GM18526 (cell line): ENCODE results near the gene JRKL.

Source experiments
- POLR2A ChIP-seq: IDR thresholded peaks from 3 replicates; pipeline ENCODE4 v1.6.1; 2011; ENCODE audit not compliant: insufficient read length; ENCODE audit errors: extremely low read depth

Gene JRKL

DNA sequence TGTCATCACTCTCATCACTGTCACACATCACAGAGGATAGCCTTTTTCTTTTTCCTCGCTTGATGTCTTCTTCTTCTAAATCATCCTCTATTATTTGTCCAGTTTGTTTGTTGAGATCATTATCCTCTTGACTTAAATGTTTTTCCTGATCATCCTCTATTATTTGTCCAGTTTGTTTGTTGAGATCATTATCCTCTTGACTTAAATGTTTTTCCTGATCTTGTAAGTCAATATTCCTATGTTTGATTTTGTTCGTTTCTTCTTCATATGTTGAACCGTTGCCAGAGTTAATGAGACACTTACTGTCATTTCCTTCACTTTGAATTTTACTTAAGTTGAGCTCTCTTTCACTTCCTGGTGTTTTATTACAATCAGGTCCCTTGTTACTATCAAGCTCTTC is 5.7 kb upstream of the JRKL start:
- no peak for TF ChIP-seq POLR2A

DNA sequence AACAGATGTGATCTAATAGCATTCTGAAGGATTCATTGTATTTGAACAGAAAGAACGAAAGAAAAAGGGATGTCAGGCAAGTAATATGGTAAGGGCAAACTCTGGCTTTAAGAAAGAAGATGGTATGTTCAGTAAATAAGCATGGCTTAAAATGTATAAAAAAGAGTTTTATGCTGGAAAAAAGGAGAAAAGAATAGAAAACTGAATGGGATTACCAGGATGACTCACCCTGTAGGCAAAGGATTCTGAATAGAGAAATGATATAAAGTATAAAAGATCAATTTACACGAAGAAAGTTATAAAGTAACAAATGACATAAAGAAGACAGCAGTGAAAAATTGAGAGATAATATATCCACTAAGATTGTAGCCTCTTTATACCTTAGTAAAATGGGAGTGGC is 4.6 kb upstream of the JRKL start:
- TF ChIP-seq POLR2A = no peak

DNA sequence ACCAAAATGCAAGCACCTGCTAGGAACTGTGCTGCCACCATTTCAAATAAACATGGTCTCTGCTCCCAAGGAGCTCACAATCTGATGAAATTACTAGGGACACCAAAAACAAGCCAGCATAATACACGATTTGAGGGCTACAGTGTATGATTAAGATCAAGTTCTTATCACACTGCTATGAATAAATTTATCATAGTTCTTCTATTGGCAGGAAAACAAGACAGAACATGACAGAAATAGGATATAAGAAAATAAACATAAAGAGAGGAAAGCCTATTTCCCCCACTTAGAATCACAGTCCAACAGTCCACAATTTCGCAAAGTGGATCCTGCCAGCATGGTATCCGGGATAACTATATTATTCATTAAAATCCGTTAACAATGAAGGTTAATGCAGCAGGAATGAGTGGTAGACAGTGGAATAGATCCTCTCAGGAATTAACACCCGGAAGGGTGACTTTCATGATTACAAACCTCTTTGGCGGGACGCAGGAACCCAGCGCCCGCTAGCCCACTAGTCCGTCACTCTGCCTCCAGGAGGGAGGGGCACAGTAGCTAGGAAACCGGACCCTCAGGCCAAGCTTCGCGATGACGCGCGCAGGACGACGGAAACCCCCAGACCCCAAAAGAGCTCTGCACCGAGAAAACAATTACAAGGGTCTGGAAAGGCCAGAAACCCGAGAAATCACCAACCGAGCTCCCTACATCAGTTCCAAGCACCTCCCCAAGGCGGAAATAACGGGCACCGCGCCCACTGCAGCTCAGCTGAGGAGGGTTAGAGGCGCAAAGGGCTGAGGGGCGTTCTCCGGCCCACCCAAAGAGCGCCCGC is 708 bp upstream of the JRKL start:
- TF ChIP-seq POLR2A = no peak

DNA sequence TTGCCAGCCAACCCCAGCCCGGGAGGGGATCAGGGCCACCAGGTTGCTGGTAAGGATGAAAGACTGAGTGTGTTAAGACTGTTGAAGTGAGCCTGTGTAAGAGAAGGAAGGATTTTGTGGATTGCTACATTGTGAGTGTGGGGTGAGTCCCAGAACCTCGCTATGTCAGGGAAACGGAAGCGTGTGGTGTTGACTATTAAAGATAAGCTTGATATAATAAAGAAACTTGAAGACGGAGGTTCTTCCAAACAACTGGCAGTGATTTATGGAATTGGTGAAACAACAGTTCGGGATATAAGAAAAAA is 627 bp downstream of the JRKL start:
- TF ChIP-seq POLR2A = no peak

DNA sequence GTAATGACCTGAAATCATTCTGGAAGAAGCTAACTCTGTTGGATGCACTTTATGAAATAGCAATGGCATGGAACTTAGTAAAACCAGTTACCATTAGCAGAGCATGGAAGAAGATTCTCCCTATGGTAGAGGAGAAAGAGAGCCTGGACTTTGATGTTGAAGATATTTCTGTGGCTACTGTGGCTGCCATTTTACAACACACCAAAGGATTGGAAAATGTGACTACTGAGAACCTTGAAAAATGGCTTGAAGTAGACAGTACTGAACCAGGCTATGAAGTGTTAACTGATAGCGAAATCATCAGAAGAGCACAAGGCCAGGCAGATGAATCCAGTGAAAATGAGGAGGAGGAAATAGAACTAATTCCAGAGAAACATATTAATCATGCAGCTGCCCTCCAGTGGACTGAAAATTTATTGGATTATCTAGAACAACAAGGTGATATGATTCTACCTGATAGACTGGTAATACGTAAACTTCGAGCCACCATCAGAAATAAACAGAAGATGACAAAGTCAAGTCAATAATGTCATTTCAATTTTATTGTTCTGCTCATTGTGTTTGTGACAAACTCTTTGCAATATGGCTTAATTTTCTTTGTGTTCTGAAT is 2.0 kb downstream of the JRKL start:
- TF ChIP-seq POLR2A = no peak

DNA sequence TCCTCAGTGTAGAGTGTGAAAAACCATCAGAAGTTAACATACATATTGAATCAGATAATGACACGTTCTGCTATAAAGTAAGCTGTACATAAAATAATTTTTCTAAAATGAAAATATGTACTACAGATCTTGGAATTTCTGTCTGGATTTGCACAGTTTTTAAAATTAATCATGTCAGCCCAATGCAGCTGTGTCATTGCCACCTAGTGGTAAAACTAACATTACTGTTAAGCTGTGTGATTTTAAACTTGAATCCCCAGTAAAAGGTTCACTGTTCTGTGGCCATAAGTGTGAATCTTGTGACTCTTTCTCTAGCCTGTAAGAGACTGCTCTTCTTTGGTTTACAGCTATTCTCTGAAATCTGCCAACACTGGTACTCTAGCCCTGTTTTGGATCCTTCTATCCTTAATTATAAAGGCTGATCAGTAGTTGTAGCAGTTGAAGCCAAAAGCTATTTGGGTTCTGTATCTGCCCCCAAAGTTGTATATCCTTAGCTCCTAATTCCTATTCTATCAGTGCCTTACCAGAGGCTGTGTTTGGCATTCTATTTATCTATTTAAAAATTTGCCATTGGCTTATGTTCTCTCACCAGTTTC is 4.0 kb downstream of the JRKL start:
- TF ChIP-seq POLR2A = no peak

DNA sequence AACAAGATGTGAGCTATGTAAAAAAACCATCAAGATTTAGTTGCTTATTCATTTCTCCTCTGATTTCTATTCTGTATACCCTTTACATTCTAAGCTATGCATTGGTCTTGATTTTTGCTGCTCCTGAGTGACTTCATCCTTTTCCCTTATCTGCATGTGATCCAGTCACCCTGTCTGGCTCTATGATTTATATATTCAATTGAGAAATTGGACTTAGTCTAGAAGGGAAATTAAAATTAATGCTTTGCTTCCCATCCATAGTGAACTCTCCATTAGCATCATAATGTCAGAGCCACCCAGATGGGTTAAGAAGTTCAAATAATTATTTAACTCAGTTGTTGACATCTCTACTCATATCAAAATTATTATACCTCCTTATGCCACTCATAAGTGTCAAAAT is 5.0 kb downstream of the JRKL start:
- no peak for TF ChIP-seq POLR2A

DNA sequence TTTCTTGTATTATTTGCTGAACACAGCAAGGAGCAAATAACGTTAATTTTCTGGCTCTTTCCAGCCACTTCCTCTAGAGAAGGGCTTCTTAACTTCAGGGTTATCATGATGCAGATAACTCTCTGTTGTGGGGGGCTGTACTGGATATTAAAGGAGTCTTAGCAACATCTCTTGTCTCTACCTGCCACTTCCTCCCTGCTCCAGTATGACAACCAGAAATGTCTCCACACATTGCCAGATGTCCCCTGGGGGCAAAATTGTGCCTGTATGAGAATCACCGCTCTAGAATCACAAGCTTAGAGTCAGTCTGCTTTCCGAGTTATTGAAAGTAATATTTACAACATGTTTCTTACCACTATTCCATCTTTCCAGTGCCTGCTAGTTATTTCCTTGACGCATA is 6.8 kb downstream of the JRKL start:
- TF ChIP-seq POLR2A = no peak

DNA sequence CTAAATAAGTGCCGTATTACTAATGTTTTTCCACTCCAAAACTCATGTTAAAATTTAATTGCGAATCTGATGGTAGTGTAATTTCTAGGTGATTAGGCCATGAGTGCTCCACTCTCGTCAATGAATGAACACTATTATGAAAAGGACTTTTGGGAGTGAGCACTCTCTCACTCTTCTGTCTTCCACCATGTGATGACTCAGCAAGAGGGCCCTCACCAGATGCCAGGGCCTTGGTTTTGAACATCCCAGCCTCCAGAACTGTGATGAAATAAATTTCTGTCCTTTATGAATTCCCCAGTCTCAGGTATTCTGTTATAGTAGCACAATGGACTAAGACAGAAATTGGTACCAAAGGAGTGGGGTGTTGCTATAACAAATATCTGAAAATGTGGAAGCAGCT is 8.1 kb downstream of the JRKL start:
- TF ChIP-seq POLR2A = no peak

DNA sequence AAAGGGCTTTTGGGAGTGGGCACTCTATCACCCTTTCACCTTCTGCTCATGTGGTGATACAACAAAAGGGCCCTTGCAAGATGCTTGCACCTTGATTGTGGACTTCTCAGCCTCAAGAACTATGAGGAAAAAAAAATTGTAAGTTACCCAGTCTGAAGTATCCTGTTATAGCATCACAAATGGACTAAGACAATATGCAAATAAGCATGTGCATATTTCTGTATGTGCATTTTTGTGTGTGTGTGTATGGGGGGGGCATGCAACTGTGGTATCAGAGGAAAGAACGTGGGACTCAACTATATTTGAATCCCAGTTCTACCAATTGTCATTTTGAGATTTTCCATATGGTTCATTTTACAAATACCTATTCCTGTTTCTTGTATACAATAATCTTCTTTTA is 10.9 kb downstream of the JRKL start:
- no peak for TF ChIP-seq POLR2A

DNA sequence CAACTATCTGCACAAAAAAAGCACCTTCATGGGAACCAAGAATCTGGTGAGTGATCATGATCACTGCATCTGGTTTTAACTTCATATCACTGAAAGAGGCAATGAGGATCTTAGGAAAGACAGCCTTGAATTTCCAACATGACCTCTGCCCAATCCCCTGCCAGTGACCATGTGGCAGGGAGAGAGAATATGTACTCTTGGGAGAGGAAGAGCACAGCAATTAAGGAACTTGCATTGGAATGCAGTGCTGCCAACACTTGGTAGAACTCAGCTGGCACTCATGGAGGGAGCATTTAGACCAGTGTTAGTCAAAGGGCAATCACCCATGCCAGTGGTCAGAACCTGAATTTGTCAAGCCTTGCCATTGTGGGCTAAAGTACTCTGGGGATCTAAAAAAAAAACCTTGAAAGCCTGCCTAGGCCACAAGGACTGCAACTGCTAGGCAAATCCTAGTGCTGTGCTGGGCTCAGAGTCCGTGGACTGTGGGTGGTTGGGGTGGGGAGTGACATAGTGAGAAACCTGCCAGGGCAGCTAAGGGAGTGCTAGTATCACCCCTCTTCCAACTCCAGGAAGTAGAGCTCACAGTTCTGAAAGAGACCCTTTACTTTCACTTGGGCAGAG is 23.1 kb downstream of the JRKL start:
- no peak for TF ChIP-seq POLR2A

DNA sequence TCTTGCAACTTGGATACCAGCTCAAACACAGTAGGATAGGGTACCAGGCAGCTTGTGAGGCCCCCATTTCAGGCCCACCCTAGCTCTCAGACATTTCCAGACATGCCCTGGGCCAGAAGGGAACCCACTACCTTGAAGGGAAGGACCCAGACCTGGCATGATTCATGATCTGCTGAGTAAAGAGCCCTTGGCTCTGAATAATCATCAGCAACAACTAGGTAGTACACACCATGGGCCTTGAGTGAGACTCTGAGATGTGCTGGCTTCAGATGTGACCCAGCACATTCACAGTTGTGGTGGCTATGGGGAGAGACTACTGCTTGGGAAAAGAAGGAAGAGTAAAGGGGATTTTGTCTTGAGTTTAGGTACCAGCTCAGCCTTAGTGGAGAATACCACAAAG is 23.6 kb downstream of the JRKL start:
- TF ChIP-seq POLR2A = no peak

DNA sequence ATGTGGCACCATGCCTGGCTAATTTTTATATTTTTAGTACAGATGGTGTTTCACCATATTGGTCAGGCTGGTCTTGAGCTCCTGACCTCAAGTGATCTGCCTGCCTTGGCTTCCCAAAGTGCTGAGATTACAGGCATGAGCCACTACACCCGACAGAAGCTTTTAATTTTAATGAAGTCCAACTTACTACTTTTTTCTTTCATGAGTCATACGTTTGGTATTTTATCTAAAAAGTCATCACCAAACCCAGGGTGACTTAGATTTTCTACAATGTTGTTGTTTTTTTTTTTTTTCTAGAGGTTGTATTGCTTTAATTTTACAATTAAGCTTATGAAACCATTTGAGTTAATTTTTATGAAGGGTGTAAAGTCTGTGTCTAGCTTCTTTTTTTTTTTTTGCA is 34.9 kb downstream of the JRKL start:
- TF ChIP-seq POLR2A = no peak

DNA sequence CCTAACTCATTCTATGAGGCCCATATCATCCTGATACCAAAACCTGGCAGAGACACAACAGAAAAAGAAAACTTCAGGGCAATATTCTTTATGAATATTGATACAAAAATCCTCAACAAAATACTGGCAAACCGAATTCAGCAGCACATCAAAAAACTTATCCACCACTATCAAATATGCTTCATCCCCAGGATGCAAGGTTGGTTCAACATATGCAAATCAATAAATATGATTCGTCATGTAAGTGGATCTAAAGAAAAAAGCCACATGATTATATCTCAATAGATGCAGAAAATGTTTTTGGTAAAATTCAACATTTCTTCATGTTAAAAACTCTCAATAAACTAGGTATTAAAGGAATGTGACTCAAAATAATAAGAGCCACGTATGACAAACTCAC is 40.9 kb downstream of the JRKL start:
- no peak for TF ChIP-seq POLR2A
